Occipital lobe (tissue), 2 donors: ENCODE data around the gene CTNNA3. TPM values are rescaled to one million over a fixed set of nuclear protein-coding genes. Genes with fewer than 3 reads are reported as not detected.

Experiments
- DNase-seq: peaks from one replicate; lab custom pipeline; 2025; lab: John Stamatoyannopoulos, UW
- total RNA-seq: library from RNA; depleted of rRNA; stranded (reverse); fragments of >200 nt; gene quantifications from one replicate; pipeline ENCODE4 v1.2.3, GENCODE V29; 2014

CTNNA3 gene
- total RNA-seq, 1 donor from 2014 or later = 1.7 TPM

- DNase-seq = no peak
Observed at GRCh38 chr10:67331121-67331910, 364.7 kb downstream of the CTNNA3 start.

- no peak for DNase-seq
Observed at GRCh38 chr10:67327626-67328535, 368.1 kb downstream of the CTNNA3 start.

GRCh38 chr10:67319976-67320375 lies 376.0 kb downstream of the CTNNA3 start:
- no peak for DNase-seq

GRCh38 chr10:67308912-67309311 lies 387.1 kb downstream of the CTNNA3 start:
- DNase-seq = no peak

- DNase-seq = no peak
Observed at GRCh38 chr10:67306588-67307205, 389.3 kb downstream of the CTNNA3 start.

GRCh38 chr10:67302701-67303100 lies 393.3 kb downstream of the CTNNA3 start:
- DNase-seq = no peak

GRCh38 chr10:67299761-67300160 lies 396.2 kb downstream of the CTNNA3 start:
- no peak for DNase-seq

- DNase-seq = no peak
Observed at GRCh38 chr10:67297637-67298181, 398.3 kb downstream of the CTNNA3 start.

GRCh38 chr10:67296926-67297325 lies 399.1 kb downstream of the CTNNA3 start:
- no peak for DNase-seq

- DNase-seq = no peak
Observed at GRCh38 chr10:67288688-67289410, 407.1 kb downstream of the CTNNA3 start.

GRCh38 chr10:67284589-67284988 lies 411.4 kb downstream of the CTNNA3 start:
- DNase-seq = no peak

GRCh38 chr10:67282871-67283270 lies 413.1 kb downstream of the CTNNA3 start:
- no peak for DNase-seq

- no peak for DNase-seq
Observed at GRCh38 chr10:67280405-67280804, 415.6 kb downstream of the CTNNA3 start.

- no peak for DNase-seq
Observed at GRCh38 chr10:67277402-67277801, 418.6 kb downstream of the CTNNA3 start.

GRCh38 chr10:67269828-67270227 lies 426.2 kb downstream of the CTNNA3 start:
- no peak for DNase-seq

GRCh38 chr10:67268146-67268545 lies 427.8 kb downstream of the CTNNA3 start:
- no peak for DNase-seq

- DNase-seq = no peak
Observed at GRCh38 chr10:67262675-67263074, 433.3 kb downstream of the CTNNA3 start.

- DNase-seq = no peak
Observed at GRCh38 chr10:67261300-67261797, 434.6 kb downstream of the CTNNA3 start.

GRCh38 chr10:67259319-67259929 lies 436.6 kb downstream of the CTNNA3 start:
- DNase-seq = no peak

GRCh38 chr10:67257427-67258144 lies 438.4 kb downstream of the CTNNA3 start:
- DNase-seq = no peak
